HepG2 (cell line): ENCODE data around the gene NCAPD2. TPM values are rescaled to one million over a fixed set of nuclear protein-coding genes. Genes with fewer than 3 reads are reported as not detected.

Source experiments
- ARHGAP35 ChIP-seq: sonication (generic); formaldehyde crosslinking; IDR thresholded peaks from 2 replicates; pipeline ENCODE4 v1.9.0; 2022; ENCODE audit warnings: mild to moderate bottlenecking, inconsistent platforms, moderate library complexity, missing genetic modification reagents, borderline replicate concordance
- ATF7 ChIP-seq, 2 experiments: fragments of 450-650 bp in 1 of 2; sonication (generic) in 1 of 2; formaldehyde crosslinking in 1 of 2; IDR thresholded peaks; 2 replicates each; pipeline versions ENCODE4 v1.4.0 to v1.6.1; 2016 to 2020; ENCODE audit warnings: antibody characterized with exemption in 1 of 2, mild to moderate bottlenecking in 1 of 2, missing genetic modification reagents in 1 of 2
- CEBPB ChIP-seq: IDR thresholded peaks from 2 replicates; pipeline ENCODE4 v1.6.1; 2011; ENCODE audit warnings: low read depth, low read length, improper control_type of control experiment, borderline replicate concordance
- FIP1L1 ChIP-seq: fragments of 200-400 bp; formaldehyde crosslinking; IDR thresholded peaks from 2 replicates; pipeline ENCODE4 v1.6.1; 2018; ENCODE audit warnings: low read depth, mild to moderate bottlenecking, low read length, moderate library complexity, borderline replicate concordance; ENCODE audit not compliant: insufficient read depth
- FOXK2 ChIP-seq: fragments of 450-650 bp; IDR thresholded peaks from 2 replicates; pipeline ENCODE4 v1.6.1; 2016
- KDM2A ChIP-seq: sonication (generic); formaldehyde crosslinking; IDR thresholded peaks from 2 replicates; pipeline ENCODE4 v1.4.0; 2020; ENCODE audit warnings: low read depth, missing genetic modification reagents, borderline replicate concordance
- MLLT10 ChIP-seq: sonication (generic); formaldehyde crosslinking; IDR thresholded peaks from 2 replicates; pipeline ENCODE4 v1.4.0; 2020; ENCODE audit warnings: missing genetic modification reagents
- RAD51 ChIP-seq: fragments of 450-650 bp; IDR thresholded peaks from 2 replicates; pipeline ENCODE4 v1.6.1; 2016; ENCODE audit warnings: borderline replicate concordance
- SRSF1 ChIP-seq: fragments of 200-400 bp; formaldehyde crosslinking; optimal IDR thresholded peaks from 2 replicates; pipeline ENCODE3; 2017; ENCODE audit warnings: mild to moderate bottlenecking, low read depth, low read length, moderate library complexity
- ZNF232 ChIP-seq: sonication (generic); formaldehyde crosslinking; IDR thresholded peaks from 2 replicates; pipeline ENCODE4 v1.4.0; 2020; ENCODE audit warnings: missing genetic modification reagents, borderline replicate concordance
- ZNF350 ChIP-seq: sonication (generic); formaldehyde crosslinking; IDR thresholded peaks from 2 replicates; pipeline ENCODE4 v1.4.0; 2020; ENCODE audit warnings: mild to moderate bottlenecking, low read depth, missing genetic modification reagents, borderline replicate concordance
- ZNF367 ChIP-seq: sonication (generic); formaldehyde crosslinking; IDR thresholded peaks from 2 replicates; pipeline ENCODE4 v1.4.0; 2020; ENCODE audit warnings: missing genetic modification reagents, borderline replicate concordance
- ZNF431 ChIP-seq: sonication (generic); formaldehyde crosslinking; IDR thresholded peaks from 2 replicates; pipeline ENCODE4 v1.9.0; 2022; ENCODE audit warnings: missing genetic modification reagents, low read depth, mild to moderate bottlenecking, borderline replicate concordance
- ZNF777 ChIP-seq: sonication (generic); formaldehyde crosslinking; IDR thresholded peaks from 2 replicates; pipeline ENCODE4 v1.4.0; 2020; ENCODE audit warnings: missing genetic modification reagents
- ZNF879 ChIP-seq: sonication (generic); formaldehyde crosslinking; IDR thresholded peaks from 2 replicates; pipeline ENCODE4 v1.8.1; 2023; ENCODE audit warnings: missing genetic modification reagents
- polyA plus RNA-seq, 8 experiments: library from polyadenylated mRNA; depleted of rRNA in 3 of 8; stranded (reverse) in 7 of 8; unstranded in 1 of 8; fragments of >200 nt; fragmentation: Illumina TruSeq in 4 of 8; extraction: Trizol in 4 of 8; gene quantifications; 2 replicates each; pipeline versions ENCODE4 v1.2.1 to v1.2.3, GENCODE V29; 2011 to 2016; ENCODE audit warnings: low read depth in 4 of 8, missing spikeins in 1 of 8, mixed read lengths in 1 of 8; ENCODE audit not compliant: insufficient read depth in 1 of 8
- total RNA-seq, 5 experiments: library from RNA; depleted of rRNA; stranded (reverse); fragments of >200 nt; fragmentation: Illumina TruSeq; extraction: Trizol; gene quantifications; 2 replicates each; pipeline ENCODE4 v1.2.3, GENCODE V29; 2016; ENCODE audit warnings: low read depth in 1 of 5
- TF ChIP-seq, protein P1 (sequence below): IDR thresholded peaks from 2 replicates; pipeline ENCODE4 v1.6.1; 2016; ENCODE audit warnings: missing genetic modification reagents, missing compliant biosample characterization
- TF ChIP-seq, protein P2 (sequence below): sonication (generic); formaldehyde crosslinking; IDR thresholded peaks from 2 replicates; pipeline ENCODE4 v1.4.0; 2020; ENCODE audit warnings: missing genetic modification reagents, borderline replicate concordance
- TF ChIP-seq, protein P3 (sequence below), 2 experiments: sonication (generic) in 1 of 2; formaldehyde crosslinking in 1 of 2; IDR thresholded peaks; 2 replicates each; pipeline versions ENCODE4 v1.4.0 to v1.6.1; 2016 to 2020; ENCODE audit warnings: borderline replicate concordance in 1 of 2, low read depth in 1 of 2, mild to moderate bottlenecking in 1 of 2, missing genetic modification reagents in 1 of 2

Gene NCAPD2
- total and polyA plus RNA-seq, 2 of the 13 experiments (the other 11 are each of a cell fraction or from before 2014, with no cell fraction given), result 51.1 to 65.6 TPM

DNA sequence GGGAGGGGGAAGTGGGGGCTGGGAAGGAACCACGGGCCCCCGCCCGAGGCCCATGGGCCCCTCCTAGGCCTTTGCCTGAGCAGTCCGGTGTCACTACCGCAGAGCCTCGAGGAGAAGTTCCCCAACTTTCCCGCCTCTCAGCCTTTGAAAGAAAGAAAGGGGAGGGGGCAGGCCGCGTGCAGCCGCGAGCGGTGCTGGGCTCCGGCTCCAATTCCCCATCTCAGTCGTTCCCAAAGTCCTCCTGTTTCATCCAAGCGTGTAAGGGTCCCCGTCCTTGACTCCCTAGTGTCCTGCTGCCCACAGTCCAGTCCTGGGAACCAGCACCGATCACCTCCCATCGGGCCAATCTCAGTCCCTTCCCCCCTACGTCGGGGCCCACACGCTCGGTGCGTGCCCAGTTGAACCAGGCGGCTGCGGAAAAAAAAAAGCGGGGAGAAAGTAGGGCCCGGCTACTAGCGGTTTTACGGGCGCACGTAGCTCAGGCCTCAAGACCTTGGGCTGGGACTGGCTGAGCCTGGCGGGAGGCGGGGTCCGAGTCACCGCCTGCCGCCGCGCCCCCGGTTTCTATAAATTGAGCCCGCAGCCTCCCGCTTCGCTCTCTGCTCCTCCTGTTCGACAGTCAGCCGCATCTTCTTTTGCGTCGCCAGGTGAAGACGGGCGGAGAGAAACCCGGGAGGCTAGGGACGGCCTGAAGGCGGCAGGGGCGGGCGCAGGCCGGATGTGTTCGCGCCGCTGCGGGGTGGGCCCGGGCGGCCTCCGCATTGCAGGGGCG is 40.2 kb downstream of the NCAPD2 start, which contains the start of gene GAPDH (continued):
- no peak for TF ChIP-seq FOXK2
- TF ChIP-seq RAD51, result no peak
- no peak for TF ChIP-seq CEBPB
- TF ChIP-seq, protein P1, sequence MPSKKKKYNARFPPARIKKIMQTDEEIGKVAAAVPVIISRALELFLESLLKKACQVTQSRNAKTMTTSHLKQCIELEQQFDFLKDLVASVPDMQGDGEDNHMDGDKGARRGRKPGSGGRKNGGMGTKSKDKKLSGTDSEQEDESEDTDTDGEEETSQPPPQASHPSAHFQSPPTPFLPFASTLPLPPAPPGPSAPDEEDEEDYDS, result peak; percentile 98
- peak; percentile 95; the same call in 1 of the 2 replicates for TF ChIP-seq ZNF879 (CRISPR knock-in tag)
- TF ChIP-seq ZNF777 (CRISPR knock-in tag), result peak; percentile 95
- TF ChIP-seq ZNF232 (CRISPR knock-in tag), result peak; percentile 85
- peak; percentile 9; the same call in 1 of the 2 replicates for TF ChIP-seq ZNF431 (CRISPR knock-in tag)
- TF ChIP-seq, protein P2, sequence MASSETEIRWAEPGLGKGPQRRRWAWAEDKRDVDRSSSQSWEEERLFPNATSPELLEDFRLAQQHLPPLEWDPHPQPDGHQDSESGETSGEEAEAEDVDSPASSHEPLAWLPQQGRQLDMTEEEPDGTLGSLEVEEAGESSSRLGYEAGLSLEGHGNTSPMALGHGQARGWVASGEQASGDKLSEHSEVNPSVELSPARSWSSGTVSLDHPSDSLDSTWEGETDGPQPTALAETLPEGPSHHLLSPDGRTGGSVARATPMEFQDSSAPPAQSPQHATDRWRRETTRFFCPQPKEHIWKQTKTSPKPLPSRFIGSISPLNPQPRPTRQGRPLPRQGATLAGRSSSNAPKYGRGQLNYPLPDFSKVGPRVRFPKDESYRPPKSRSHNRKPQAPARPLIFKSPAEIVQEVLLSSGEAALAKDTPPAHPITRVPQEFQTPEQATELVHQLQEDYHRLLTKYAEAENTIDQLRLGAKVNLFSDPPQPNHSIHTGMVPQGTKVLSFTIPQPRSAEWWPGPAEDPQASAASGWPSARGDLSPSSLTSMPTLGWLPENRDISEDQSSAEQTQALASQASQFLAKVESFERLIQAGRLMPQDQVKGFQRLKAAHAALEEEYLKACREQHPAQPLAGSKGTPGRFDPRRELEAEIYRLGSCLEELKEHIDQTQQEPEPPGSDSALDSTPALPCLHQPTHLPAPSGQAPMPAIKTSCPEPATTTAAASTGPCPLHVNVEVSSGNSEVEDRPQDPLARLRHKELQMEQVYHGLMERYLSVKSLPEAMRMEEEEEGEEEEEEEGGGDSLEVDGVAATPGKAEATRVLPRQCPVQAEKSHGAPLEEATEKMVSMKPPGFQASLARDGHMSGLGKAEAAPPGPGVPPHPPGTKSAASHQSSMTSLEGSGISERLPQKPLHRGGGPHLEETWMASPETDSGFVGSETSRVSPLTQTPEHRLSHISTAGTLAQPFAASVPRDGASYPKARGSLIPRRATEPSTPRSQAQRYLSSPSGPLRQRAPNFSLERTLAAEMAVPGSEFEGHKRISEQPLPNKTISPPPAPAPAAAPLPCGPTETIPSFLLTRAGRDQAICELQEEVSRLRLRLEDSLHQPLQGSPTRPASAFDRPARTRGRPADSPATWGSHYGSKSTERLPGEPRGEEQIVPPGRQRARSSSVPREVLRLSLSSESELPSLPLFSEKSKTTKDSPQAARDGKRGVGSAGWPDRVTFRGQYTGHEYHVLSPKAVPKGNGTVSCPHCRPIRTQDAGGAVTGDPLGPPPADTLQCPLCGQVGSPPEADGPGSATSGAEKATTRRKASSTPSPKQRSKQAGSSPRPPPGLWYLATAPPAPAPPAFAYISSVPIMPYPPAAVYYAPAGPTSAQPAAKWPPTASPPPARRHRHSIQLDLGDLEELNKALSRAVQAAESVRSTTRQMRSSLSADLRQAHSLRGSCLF (CRISPR knock-in tag), result peak; percentile 49; the same call in 1 of the 2 replicates
- TF ChIP-seq, protein P3, sequence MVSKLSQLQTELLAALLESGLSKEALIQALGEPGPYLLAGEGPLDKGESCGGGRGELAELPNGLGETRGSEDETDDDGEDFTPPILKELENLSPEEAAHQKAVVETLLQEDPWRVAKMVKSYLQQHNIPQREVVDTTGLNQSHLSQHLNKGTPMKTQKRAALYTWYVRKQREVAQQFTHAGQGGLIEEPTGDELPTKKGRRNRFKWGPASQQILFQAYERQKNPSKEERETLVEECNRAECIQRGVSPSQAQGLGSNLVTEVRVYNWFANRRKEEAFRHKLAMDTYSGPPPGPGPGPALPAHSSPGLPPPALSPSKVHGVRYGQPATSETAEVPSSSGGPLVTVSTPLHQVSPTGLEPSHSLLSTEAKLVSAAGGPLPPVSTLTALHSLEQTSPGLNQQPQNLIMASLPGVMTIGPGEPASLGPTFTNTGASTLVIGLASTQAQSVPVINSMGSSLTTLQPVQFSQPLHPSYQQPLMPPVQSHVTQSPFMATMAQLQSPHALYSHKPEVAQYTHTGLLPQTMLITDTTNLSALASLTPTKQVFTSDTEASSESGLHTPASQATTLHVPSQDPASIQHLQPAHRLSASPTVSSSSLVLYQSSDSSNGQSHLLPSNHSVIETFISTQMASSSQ (IDR thresholded peaks at IDR 0.05; ENCODE audit: low read depth), result no peak
- TF ChIP-seq, protein P3 (CRISPR knock-in tag; IDR thresholded peaks at IDR 0.05; ENCODE audit: borderline replicate concordance), result peak; percentile 35; the same call in 1 of the 2 replicates
- TF ChIP-seq ZNF367, result no peak
- TF ChIP-seq MLLT10 (CRISPR knock-in tag), result no peak
- TF ChIP-seq FIP1L1, result 0 out of 2 replicates have a peak, but pooled peaks have one; percentile 77
- TF ChIP-seq ATF7 (IDR thresholded peaks at IDR 0.05), result no peak
- no peak; the same call in 1 of the 2 replicates for TF ChIP-seq ATF7 (CRISPR knock-in tag; IDR thresholded peaks at IDR 0.05)
- TF ChIP-seq ZNF350 (CRISPR knock-in tag), result peak; percentile 73; the same call in 1 of the 2 replicates
- TF ChIP-seq ARHGAP35 (CRISPR knock-in tag), result no peak; the same call in 1 of the 2 replicates
- peak; percentile 60; the same call in 1 of the 2 replicates for TF ChIP-seq KDM2A (CRISPR knock-in tag)
- TF ChIP-seq SRSF1, result no peak
